ENCODE measurements around the gene CHTOP.
"Not testable (repeated sequence)": the region's sequence is repeated elsewhere in the genome, so short reads cannot be mapped to it uniquely, and the experiment has no call there.

CHTOP gene

GRCh38 chr1:153631047-153632022 lies 2.5 kb upstream of the CHTOP start:
- DNase-seq = peak in 2 of 51 donors; percentile 5 to 51

DNA sequence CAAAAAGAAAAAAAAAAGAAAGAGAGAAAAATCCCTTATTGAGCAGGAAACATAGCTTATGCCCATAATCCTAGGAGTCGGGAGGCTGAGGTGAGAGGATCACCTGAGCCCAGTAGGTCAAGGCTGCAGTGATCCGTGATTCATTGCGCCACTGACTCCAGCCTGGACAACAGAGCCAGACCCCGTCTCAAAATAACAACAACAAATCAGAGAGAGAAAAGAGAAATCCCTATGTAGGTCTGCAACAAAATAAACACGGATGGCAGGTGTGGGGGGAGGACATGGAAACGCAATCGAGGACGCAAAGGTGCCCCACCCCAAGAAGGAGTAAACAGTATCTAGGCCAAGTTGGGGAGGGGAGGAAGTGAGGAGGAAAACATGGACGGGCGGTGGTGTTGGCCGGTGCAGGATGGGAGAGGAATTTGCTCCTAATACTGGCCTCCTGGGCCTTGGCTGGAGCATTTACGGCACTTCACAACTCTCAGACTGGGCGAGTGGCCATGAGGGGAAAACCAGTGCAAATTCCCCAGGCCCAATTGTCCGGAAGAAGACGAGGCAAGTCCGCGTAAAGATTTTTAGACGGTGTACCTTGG lies 609 bp upstream of the CHTOP start:
- DNase-seq = peak in 3 of 51 donors; percentile 53 to 84 (median 64)

- no peak for DNase-seq
These were observed 2.0 kb downstream of the CHTOP start for GRCh38 chr1:153635872-153636271.

DNA sequence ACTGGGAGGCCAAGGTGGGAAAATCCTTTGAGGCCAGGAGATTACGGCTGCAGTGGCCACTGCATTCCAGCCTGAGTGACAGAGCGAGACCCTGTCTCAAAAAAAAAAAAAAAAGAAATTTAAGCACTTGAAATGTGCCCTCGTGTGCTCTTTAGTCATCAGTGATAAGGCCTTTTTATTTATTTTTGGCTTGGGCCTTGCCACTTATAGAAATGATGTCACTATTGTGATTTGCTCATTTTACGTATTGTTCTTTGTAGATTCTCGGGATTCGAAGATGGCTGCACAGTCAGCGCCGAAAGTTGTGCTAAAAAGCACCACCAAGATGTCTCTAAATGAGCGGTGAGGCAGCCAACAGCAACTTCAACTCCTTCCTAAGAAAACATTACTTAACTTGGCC lies 2.4 kb downstream of the CHTOP start:
- DNase-seq = no peak

GRCh38 chr1:153638261-153638660 lies 4.4 kb downstream of the CHTOP start:
- DNase-seq = no peak

- DNase-seq = no peak
These were observed 5.4 kb downstream of the CHTOP start for GRCh38 chr1:153639280-153639679.

GRCh38 chr1:153640213-153640612 lies 6.3 kb downstream of the CHTOP start:
- not testable (repeated sequence) for DNase-seq

DNA sequence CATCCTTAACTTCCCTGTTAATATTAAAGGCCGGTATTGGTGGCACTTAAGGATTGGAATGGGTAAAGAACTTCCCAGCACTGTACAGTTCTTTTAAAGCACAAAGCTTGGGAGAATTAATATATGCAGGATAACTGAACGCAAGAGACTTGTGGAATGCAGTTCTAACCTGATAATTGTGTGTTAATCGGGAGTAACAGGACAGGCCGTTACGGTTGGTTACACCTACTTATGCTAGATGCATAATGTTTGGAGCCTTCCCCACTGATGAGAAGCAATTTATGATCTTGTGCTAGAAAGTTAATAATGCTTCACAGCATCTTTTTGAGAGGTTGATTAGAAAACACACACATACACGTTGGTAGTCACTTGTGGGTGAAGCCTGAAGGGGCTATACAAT lies 7.0 kb downstream of the CHTOP start:
- no peak for DNase-seq

DNA sequence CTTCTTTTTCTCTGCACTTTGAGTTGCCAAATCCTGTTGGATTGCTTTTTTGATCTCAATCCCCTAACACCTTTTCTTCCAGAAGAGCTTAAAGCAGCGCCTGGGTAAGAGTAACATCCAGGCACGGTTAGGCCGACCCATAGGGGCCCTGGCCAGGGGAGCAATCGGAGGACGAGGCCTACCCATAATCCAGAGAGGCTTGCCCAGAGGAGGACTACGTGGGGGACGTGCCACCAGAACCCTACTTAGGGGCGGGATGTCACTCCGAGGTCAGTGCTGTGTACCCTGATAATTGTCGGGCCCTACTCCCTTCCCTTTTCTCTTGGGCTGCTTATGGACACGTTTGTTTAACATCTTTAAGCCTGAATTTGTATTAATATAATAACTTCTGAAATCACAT lies 8.3 kb downstream of the CHTOP start:
- DNase-seq = no peak

DNA sequence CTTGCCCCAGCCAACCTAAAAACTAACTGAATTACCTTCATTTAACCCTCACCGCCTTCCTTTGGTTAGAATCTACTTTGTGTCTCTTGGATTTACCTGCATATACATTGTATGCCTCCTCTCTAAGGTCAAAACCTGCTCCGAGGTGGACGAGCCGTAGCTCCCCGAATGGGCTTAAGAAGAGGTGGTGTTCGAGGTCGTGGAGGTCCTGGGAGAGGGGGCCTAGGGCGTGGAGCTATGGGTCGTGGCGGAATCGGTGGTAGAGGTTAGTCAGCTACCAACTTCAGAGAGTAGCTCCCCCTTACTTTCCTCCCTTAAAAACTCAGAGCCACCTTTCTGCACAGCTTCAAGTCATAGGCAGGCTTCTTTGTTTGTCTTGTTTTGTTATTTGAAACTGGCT lies 9.2 kb downstream of the CHTOP start:
- no peak for DNase-seq

DNA sequence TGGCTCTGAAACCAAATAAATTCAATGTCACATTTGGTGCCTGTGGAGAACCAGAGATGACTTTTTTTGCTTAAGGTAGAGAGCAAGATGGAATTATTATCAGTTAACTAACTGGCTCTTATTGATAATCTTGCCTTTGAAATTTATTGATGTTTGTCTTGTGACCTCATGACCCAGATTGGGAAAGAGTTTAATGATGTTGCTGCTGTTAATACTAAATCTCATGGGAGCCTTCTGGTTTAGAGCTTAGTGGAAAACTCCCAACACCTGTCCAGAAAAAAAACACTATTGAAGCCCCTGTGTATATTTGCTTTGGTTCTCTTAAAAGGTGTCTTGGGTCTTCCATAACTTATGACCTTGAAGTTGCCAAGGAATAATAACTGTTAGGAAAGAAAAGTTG lies 9.9 kb downstream of the CHTOP start:
- no peak for DNase-seq

DNA sequence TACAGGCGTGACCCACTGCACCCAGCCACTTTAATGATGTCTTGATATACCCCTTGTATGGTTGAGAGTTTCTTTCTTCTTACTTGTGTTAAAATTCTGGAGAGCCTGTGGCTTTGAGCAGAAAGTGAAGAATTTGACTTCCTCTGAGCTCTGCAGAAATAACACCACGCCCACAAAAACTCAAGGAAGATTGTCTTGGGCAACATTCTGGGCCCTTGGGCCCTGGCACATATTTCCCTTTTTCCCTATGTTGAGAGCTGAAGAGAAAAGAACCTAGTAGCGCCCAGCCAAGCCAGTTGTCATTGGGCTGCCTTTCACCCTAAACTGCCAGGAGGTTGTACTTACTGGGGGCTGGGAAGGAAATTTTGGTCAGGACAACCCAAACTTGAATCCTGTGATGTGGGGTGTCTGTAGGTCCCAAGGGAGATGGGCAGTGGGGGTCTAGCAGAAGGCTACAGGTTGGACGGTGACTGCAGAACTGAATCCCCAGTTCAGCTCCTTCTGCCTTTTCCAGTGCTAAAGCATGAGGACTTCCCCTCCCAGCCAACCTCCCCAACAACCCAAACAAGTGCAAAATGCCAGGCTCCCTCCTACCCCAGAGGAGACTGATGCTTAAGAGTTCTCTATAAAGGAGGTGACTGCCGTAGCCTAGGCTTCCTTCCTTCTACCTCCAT lies 12.9 kb downstream of the CHTOP start:
- peak in 1 of 51 donors; percentile 37 for DNase-seq

DNA sequence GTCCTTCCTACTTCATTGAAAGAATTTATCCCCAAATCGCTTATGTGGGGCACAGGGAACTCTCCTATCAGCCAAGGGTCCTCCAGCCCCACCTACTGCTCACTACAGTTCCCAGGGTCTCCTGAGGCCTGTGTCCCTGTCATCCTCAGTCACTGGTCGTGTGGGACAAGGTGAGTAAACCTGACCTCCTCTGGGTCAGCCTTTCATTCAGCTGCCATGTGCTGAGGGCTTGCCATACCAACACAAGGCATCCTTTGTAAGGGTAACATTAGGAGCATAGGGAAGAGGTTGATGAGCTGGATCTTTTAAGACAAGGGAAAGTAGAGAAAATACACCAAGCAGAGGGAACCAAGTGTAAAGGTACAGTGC lies 13.5 kb downstream of the CHTOP start:
- DNase-seq = no peak

GRCh38 chr1:153648000-153648643 lies 14.3 kb downstream of the CHTOP start:
- no peak for DNase-seq

GRCh38 chr1:153649137-153649862 lies 15.4 kb downstream of the CHTOP start:
- DNase-seq = no peak

- peak in 47 of 51 donors; percentile 7 to 85 (median 67) for DNase-seq
These were observed 16.0 kb downstream of the CHTOP start for GRCh38 chr1:153649863-153650235.

DNA sequence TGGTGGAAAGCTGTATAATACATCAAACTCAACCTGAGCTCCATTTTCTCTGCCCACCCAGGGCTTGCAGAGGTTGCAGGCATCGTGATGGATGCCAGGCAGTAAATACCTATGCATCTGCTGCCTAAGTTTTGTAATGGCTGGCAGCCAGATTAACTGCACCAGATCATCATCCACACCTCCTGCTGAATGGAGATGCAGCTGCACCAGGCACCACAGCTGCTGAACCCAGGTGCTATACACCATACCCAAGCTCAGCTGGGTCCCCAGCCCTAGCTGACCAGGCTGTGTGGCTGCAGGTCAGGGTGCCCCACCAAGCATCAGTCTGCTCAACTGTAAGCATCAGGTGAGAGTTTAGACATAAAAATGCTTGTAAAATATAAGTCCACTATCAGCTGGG lies 17.9 kb downstream of the CHTOP start:
- no peak for DNase-seq

GRCh38 chr1:153652805-153653500 lies 19.1 kb downstream of the CHTOP start:
- DNase-seq = peak in 1 of 51 donors; percentile 12

GRCh38 chr1:153655333-153655732 lies 21.5 kb downstream of the CHTOP start:
- no peak for DNase-seq

- DNase-seq = peak; percentile 44 to 98 (median 86)
These were observed 24.7 kb downstream of the CHTOP start, which contains the start of gene SNAPIN for GRCh38 chr1:153658400-153659174. SNAPIN (plus strand) TSS chr1:153658703; CDS start chr1:153658744, 41 bp downstream.
